ENCODE data around the gene PLXNA4.

The PLXNA4 gene

GRCh38 chr7:132404261-132404660, 172.0 kb downstream of the PLXNA4 start:
- Histone ChIP-seq H3K4me2 (ENCODE audit: low read length) (no peak overlapping the region), H3K36me3 (ENCODE audit: insufficient read depth, low read length) (no peaks in the 10 kb centered on the region), H2AFZ (ENCODE audit: low read length) (no peak overlapping the region), H3K9me3 (ENCODE audit: low read length) (no peaks in the 10 kb centered on the region), H4K20me1 (ENCODE audit: insufficient read depth, low read length) (no peaks in the 10 kb centered on the region), H3F3A (ENCODE audit: insufficient read depth, low read length) (no peaks in the 10 kb centered on the region), H3K9me2 (ENCODE audit: low read depth, low read length) (no peaks in the 10 kb centered on the region), H3K9ac (ENCODE audit: low read length) (no peak overlapping the region), H3K79me2 (ENCODE audit: insufficient read depth, low read length) (no peaks in the 10 kb centered on the region), H3K27me3 (ENCODE audit: insufficient read depth, low read length) (peaks cover 20% of the 10 kb centered on the region; the same call in 1 of the 2 replicates), H3K27ac (ENCODE audit: low read depth, low read length, poor library complexity, severe bottlenecking) (no peak overlapping the region), H3K4me3 (ENCODE audit: low read depth, low read length, poor library complexity, severe bottlenecking) (no peak overlapping the region), H3K4me1 (ENCODE audit: insufficient read depth, low read length, severe bottlenecking) (no peaks in the 10 kb centered on the region)
- TF ChIP-seq CTCF (IDR thresholded peaks at IDR 0.05; ENCODE audit: low read length) (no peak), EZH2 (IDR thresholded peaks at IDR 0.05; ENCODE audit: borderline replicate concordance, low read length) (no peak)

- no peaks in the 10 kb centered on the region for H4K20me1 ChIP-seq (ENCODE audit: insufficient read depth, low read length)
- no peak overlapping the region for H3K4me2 ChIP-seq (ENCODE audit: low read length)
- H3K4me3 ChIP-seq (ENCODE audit: low read depth, low read length, poor library complexity, severe bottlenecking), result no peak overlapping the region
- peaks cover 20% of the 10 kb centered on the region; the same call in 1 of the 2 replicates for H3K27me3 ChIP-seq (ENCODE audit: insufficient read depth, low read length)
- no peaks in the 10 kb centered on the region for H3K9me3 ChIP-seq (ENCODE audit: low read length)
- H2AFZ ChIP-seq (ENCODE audit: low read length), result no peak overlapping the region
- no peak overlapping the region for H3K27ac ChIP-seq (ENCODE audit: low read depth, low read length, poor library complexity, severe bottlenecking)
- no peaks in the 10 kb centered on the region for H3K79me2 ChIP-seq (ENCODE audit: insufficient read depth, low read length)
- no peaks in the 10 kb centered on the region for H3K9me2 ChIP-seq (ENCODE audit: low read depth, low read length)
- no peak for TF ChIP-seq EZH2 (IDR thresholded peaks at IDR 0.05; ENCODE audit: borderline replicate concordance, low read length)
- no peak for TF ChIP-seq CTCF (IDR thresholded peaks at IDR 0.05; ENCODE audit: low read length)
- H3K36me3 ChIP-seq (ENCODE audit: insufficient read depth, low read length), result no peaks in the 10 kb centered on the region
- H3F3A ChIP-seq (ENCODE audit: insufficient read depth, low read length), result no peaks in the 10 kb centered on the region
- H3K4me1 ChIP-seq (ENCODE audit: insufficient read depth, low read length, severe bottlenecking), result no peaks in the 10 kb centered on the region
- H3K9ac ChIP-seq (ENCODE audit: low read length), result no peak overlapping the region
Measured at GRCh38 chr7:132403465-132404110, 172.7 kb downstream of the PLXNA4 start.

GRCh38 chr7:132402751-132403245, 173.5 kb downstream of the PLXNA4 start:
- H3K4me2 ChIP-seq (ENCODE audit: low read length), result no peak overlapping the region
- no peaks in the 10 kb centered on the region for H3K36me3 ChIP-seq (ENCODE audit: insufficient read depth, low read length)
- H3K9me3 ChIP-seq (ENCODE audit: low read length), result no peaks in the 10 kb centered on the region
- no peaks in the 10 kb centered on the region for H3K4me1 ChIP-seq (ENCODE audit: insufficient read depth, low read length, severe bottlenecking)
- no peaks in the 10 kb centered on the region for H3K79me2 ChIP-seq (ENCODE audit: insufficient read depth, low read length)
- no peak for TF ChIP-seq EZH2 (IDR thresholded peaks at IDR 0.05; ENCODE audit: borderline replicate concordance, low read length)
- no peak for TF ChIP-seq CTCF (IDR thresholded peaks at IDR 0.05; ENCODE audit: low read length)
- no peak overlapping the region for H3K4me3 ChIP-seq (ENCODE audit: low read depth, low read length, poor library complexity, severe bottlenecking)
- H3K27ac ChIP-seq (ENCODE audit: low read depth, low read length, poor library complexity, severe bottlenecking), result no peak overlapping the region
- no peak overlapping the region for H3K9ac ChIP-seq (ENCODE audit: low read length)
- no peak overlapping the region for H2AFZ ChIP-seq (ENCODE audit: low read length)
- peaks cover 20% of the 10 kb centered on the region; the same call in 1 of the 2 replicates for H3K27me3 ChIP-seq (ENCODE audit: insufficient read depth, low read length)
- no peaks in the 10 kb centered on the region for H3K9me2 ChIP-seq (ENCODE audit: low read depth, low read length)
- no peaks in the 10 kb centered on the region for H4K20me1 ChIP-seq (ENCODE audit: insufficient read depth, low read length)
- H3F3A ChIP-seq (ENCODE audit: insufficient read depth, low read length), result no peaks in the 10 kb centered on the region
